22Rv1 (cell line): ENCODE data around the gene PRR15L.
A peak's percentile ranks its signal among the peaks of the same experiment; 100 is the strongest.

Experiments used
- H3K27ac ChIP-seq: fragments of 450-650 bp; 2 replicates; pipeline ENCODE4 v1.5.1; 2017
- ZFX ChIP-seq: fragments of 450-650 bp; IDR thresholded peaks from 2 replicates; pipeline ENCODE4 v1.6.1; 2017; ENCODE audit warnings: antibody characterized with exemption, borderline replicate concordance
- TF ChIP-seq, protein P1 (sequence below): fragments of 450-650 bp; IDR thresholded peaks from 2 replicates; pipeline ENCODE4 v1.5.1; 2017; ENCODE audit warnings: mild to moderate bottlenecking

The PRR15L gene

GRCh38 chr17:47967607-47968252 lies 10.0 kb upstream of the PRR15L start:
- no peak for TF ChIP-seq ZFX
- TF ChIP-seq, protein P1, sequence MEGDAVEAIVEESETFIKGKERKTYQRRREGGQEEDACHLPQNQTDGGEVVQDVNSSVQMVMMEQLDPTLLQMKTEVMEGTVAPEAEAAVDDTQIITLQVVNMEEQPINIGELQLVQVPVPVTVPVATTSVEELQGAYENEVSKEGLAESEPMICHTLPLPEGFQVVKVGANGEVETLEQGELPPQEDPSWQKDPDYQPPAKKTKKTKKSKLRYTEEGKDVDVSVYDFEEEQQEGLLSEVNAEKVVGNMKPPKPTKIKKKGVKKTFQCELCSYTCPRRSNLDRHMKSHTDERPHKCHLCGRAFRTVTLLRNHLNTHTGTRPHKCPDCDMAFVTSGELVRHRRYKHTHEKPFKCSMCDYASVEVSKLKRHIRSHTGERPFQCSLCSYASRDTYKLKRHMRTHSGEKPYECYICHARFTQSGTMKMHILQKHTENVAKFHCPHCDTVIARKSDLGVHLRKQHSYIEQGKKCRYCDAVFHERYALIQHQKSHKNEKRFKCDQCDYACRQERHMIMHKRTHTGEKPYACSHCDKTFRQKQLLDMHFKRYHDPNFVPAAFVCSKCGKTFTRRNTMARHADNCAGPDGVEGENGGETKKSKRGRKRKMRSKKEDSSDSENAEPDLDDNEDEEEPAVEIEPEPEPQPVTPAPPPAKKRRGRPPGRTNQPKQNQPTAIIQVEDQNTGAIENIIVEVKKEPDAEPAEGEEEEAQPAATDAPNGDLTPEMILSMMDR = no peak
- no peak overlapping the region for H3K27ac ChIP-seq

DNA sequence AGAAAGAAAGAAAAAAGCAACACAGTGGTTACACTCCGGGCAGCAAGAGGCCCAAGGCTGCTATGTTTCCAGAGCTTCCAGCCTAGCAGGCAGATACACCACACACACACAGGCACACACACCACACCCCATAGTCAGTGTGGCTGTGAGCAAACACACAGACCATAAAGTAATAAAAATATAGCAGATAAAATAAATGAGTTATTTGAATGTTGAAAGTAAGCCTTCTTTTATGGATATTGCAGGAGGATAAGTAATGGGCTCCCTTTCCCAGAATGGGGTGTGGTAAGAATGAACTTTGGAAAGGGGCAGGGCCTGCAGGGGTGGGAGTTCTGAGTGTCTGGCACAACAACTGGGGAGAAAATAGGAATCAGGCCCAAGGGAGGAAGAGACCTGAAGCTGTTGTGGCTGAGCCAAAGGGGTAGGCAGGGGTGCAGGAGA lies 8.4 kb upstream of the PRR15L start:
- no peak for TF ChIP-seq ZFX
- TF ChIP-seq, protein P1 = no peak
- no peak overlapping the region for H3K27ac ChIP-seq

- TF ChIP-seq, protein P1 = no peak
- H3K27ac ChIP-seq = no peak overlapping the region
Measured at GRCh38 chr17:47964856-47965255, 7.2 kb upstream of the PRR15L start.

DNA sequence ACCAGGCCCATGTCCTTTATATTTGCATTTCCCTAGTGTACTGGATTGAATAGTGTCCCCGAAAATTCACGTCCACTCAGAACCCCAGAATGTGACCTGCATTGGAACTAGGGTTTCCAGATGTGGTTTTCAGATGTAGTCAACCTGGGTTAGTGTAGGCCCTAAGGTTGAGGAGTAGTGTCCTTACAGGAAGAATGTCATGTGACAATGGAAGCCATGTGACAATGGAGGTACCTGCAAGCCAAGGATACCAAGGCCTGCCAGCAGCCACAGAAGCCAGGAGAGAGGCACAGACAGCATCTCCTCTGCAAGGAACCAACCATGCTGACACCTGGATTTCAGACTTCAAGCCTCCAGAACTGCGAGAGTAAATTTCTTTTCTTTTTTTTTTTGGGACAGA lies 5.2 kb upstream of the PRR15L start:
- TF ChIP-seq ZFX = no peak
- TF ChIP-seq, protein P1 = no peak

GRCh38 chr17:47961406-47961805 lies 3.7 kb upstream of the PRR15L start:
- no peak overlapping the region for H3K27ac ChIP-seq
- TF ChIP-seq, protein P1 = no peak
- no peak for TF ChIP-seq ZFX

More for the DNA sequence above, 5.2 kb upstream of the PRR15L start:
- no peak overlapping the region for H3K27ac ChIP-seq

DNA sequence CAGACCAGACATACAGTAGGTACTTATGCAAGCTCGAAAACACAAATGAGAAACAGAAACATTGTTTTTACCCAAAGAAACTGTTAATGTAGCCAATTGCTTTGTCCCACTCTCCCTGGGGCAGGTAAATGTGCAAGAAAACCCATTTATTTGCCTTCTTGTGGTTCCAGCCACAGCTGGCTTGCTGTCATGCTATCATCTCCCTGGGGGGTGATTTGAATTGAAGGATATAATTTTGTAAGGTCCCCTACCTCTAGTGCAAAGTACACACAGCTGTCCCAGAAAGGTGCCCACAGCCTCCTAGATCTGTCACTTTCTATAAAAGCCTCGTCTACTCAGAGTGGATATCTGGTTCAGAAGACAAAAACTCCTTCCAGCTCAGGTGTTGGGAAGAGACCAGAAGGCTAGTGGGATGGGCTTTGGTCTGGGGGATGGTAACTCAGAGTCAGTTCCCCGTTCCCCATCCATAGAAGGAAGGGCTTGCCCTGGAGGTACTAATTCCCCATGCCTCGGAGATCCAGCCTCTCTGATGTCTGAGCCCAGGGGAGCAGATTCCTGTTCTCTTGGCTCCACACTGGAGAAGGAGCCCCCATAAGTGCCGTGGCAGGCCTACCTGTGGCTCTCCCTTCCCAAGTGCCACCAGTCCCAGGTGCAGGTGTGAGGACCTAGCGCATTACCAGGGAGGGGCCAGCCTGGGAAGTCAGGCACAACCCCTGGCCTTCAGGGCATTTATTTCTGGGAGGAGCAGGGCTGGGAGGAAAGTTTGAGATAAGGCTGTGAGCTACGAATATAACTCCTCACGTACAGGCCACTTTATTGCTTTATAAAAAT lies 2.4 kb upstream of the PRR15L start:
- no peak overlapping the region for H3K27ac ChIP-seq
- no peak for TF ChIP-seq ZFX
- TF ChIP-seq, protein P1 = no peak

DNA sequence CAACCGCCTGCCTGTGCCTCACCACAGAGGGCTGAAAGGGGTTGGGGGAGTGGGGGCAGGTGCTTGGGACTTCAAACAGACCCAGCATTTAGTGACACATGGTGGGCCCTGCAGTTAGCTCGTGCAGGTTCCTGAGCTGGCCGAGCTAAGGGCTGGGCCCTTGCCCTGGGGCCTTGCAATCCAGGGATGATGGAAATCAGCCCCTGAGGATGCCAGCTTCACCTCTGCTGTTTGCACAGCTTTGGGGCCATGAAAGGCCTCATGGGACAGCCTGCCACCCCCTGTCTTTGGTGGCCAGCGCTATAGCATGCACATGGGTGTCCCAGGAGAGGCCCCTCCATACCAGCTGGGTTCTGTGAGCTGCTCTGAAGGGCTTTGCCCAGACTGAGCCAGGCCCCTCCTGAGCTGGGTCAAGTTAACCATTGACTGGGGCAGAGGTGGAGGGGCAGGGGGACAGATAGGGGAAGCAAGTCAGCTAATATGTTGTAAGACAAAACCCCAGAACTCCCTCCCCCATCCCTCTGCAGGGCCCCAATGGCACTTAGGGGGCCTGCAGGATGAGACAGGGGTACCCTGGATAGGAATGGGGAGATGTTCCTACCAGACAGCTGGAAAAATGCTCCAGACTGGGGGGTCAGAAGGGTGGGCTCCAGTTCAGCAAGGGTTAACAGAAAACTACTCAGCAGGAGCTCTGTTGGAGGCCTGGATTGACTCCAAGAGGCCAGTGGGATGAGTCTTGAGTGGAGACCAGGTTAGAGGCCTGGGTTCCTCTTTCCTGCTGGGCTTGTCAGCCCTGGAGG lies 692 bp downstream of the PRR15L start:
- H3K27ac ChIP-seq = peak overlapping the region; percentile 98
- TF ChIP-seq, protein P1 = no peak
- no peak for TF ChIP-seq ZFX
